Erythroblast (primary cell): ENCODE data around the gene TRA2A.

Experiments
- DNase-seq, 2 experiments: peaks; one replicate each; lab custom pipeline; 2025; lab: John Stamatoyannopoulos, UW
- GATA1 ChIP-seq: IDR thresholded peaks from 2 replicates; pipeline ENCODE4 v1.6.1; 2011; ENCODE audit warnings: low read depth, mild to moderate bottlenecking, control low read depth, low read length, moderate library complexity
- POLR2A ChIP-seq: IDR thresholded peaks from 2 replicates; pipeline ENCODE4 v1.6.1; 2011; ENCODE audit warnings: mild to moderate bottlenecking, low read length

TRA2A gene

GRCh38 chr7:23531794-23532489, at the start of gene TRA2A:
TSS of gene TRA2A (minus strand) at chr7:23531981. CDS start at chr7:23531824, 157 bp downstream.
- DNase-seq = peak; percentile 96 to 98
- TF ChIP-seq POLR2A (peak; percentile 99), GATA1 (no peak)

- DNase-seq = peak; percentile 64 to 80
- TF ChIP-seq POLR2A = no peak
These were observed 38.9 kb upstream of the TRA2A start for GRCh38 chr7:23570592-23571200.

- no peak for DNase-seq
- TF ChIP-seq POLR2A (no peak), GATA1 (no peak)
These were observed 26.5 kb upstream of the TRA2A start for GRCh38 chr7:23558303-23558702.

GRCh38 chr7:23547662-23548061, 15.9 kb upstream of the TRA2A start:
- TF ChIP-seq GATA1 = no peak
- TF ChIP-seq POLR2A = no peak
- DNase-seq = no peak

- TF ChIP-seq GATA1 = no peak
- no peak for TF ChIP-seq POLR2A
- peak; percentile 90 to 93 for DNase-seq
These were observed 15.3 kb upstream of the TRA2A start for GRCh38 chr7:23546897-23547572.

- no peak for TF ChIP-seq POLR2A
- DNase-seq = no peak
These were observed 13.7 kb upstream of the TRA2A start for GRCh38 chr7:23545493-23545892.

- no peak for TF ChIP-seq POLR2A
- TF ChIP-seq GATA1 = no peak
- peak; percentile 51 to 65 for DNase-seq
These were observed 13.2 kb upstream of the TRA2A start for GRCh38 chr7:23544913-23545354.

- TF ChIP-seq GATA1 = no peak
- DNase-seq = no peak
These were observed 11.0 kb upstream of the TRA2A start for GRCh38 chr7:23542752-23543151.

- DNase-seq = no peak
- TF ChIP-seq GATA1 (no peak), POLR2A (no peak)
These were observed 7.7 kb upstream of the TRA2A start for GRCh38 chr7:23539494-23539907.

GRCh38 chr7:23538301-23538700, 6.5 kb upstream of the TRA2A start:
- TF ChIP-seq GATA1 = no peak

GRCh38 chr7:23533238-23533604, 1.4 kb upstream of the TRA2A start:
- no peak for TF ChIP-seq POLR2A
- TF ChIP-seq GATA1 = no peak
- DNase-seq = peak; percentile 33 to 58

More at GRCh38 chr7:23538301-23538700, 6.5 kb upstream of the TRA2A start:
- no peak for DNase-seq

GRCh38 chr7:23532490-23533237, 883 bp upstream of the TRA2A start:
- DNase-seq = no peak
- TF ChIP-seq GATA1 = no peak
- TF ChIP-seq POLR2A = no peak

- DNase-seq = peak; percentile 82 to 89
These were observed 559 bp downstream of the TRA2A start for GRCh38 chr7:23531050-23531793.

More at GRCh38 chr7:23531050-23531793, 559 bp downstream of the TRA2A start:
- TF ChIP-seq GATA1 (no peak), POLR2A (no peak)
